HG02798 (cell line): ENCODE data around the gene MYOD1.

ENCODE experiments used
- ATAC-seq: cut with Tn5 transposase; IDR thresholded peaks from one replicate; pipeline ENCODE4 v1.9.1; 2021; ENCODE audit warnings: mild to moderate bottlenecking; ENCODE audit not compliant: unreplicated experiment, poor library complexity

The MYOD1 gene

DNA sequence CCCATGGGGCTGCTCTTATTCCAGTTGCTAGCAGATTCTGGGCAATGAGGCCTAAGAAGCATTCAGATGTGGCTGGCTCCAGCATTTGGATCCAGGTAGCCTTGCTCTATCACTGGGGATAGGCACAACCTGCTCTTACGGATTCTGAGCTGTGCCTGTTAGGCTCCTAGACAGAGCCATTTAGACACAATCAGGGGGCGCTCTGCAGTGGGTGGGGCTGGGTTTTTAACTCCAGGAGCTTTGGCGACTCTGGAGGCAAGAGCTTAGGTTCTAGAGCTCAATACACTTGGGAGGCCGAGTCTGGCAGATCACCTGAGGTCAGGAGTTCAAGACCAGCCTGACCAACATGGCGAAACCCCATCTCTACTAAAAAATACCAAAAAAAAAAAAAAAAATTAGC lies 47.2 kb downstream of the MYOD1 start:
- no peak for ATAC-seq

DNA sequence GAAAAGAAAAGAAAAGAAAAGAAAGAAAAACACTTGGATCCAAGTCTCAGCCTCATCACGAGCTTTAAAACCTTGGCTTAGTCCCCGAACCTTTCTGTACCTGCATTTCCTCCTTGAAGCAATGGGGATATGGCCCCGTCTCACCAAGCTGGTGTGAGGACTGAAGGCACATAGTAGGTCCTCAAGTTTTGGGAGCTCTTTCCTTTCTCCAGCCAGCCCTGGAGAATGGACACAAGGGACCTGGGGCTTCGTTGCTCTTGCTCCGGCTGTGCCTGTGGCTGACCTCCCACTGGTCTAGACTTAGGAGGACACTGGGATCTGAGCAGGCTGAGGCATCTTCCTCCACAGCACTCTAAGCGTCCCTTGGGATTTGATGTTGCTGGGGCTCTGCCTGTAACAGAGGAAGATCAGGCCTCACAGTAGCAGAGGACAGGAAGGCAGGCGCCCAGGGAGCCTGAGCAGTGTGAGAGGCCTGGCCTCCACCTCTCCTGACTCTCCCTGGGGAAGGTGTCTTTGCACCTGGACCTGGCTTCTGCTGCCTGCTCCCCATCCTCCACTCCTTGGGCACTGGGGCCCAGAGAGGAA lies 48.0 kb downstream of the MYOD1 start:
- ATAC-seq: no peak

- no peak for ATAC-seq
These were observed 48.5 kb downstream of the MYOD1 start for GRCh38 chr11:17767914-17768313.

- no peak for ATAC-seq
These were observed 49.2 kb downstream of the MYOD1 start for GRCh38 chr11:17768547-17768946.

DNA sequence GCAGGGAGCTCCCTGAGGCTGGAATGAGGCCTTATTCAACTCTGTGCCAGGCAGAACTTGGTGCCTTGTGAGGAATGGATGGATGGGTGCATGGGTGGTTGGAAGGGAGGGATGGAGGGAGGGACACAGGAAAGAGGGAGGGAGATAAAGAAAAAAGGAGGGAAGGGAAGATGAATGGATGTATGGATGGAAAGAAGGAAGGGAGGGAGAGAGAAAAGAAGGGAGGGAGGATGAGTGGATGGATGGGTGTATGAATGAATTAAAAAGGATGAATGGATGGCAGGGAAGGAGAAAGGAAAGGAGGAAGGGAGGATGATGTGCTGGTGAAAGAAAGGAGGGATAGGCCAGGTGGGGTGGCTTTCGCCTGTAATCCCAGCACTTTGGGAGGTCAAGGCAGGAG lies 49.8 kb downstream of the MYOD1 start:
- no peak for ATAC-seq

GRCh38 chr11:17770048-17770652 lies 50.8 kb downstream of the MYOD1 start:
- no peak for ATAC-seq

- no peak for ATAC-seq
These were observed 51.5 kb downstream of the MYOD1 start for GRCh38 chr11:17770917-17771316.

- ATAC-seq: no peak
These were observed 52.0 kb downstream of the MYOD1 start for GRCh38 chr11:17771415-17771814.
